ENCODE data around the gene CFAP100. TPM values are rescaled to one million over a fixed set of nuclear protein-coding genes. Genes with fewer than 3 reads are reported as not detected.

Gene CFAP100
- total RNA-seq, 4 donors from 2014 or later: 0.98 to 2.8 TPM; not detected in 2

- intact Hi-C loops (cut with DNase I; ENCODE audit: low total_unique reads): no loop called here
- no peaks in the 10 kb centered on the region for H3K36me3 ChIP-seq
- H3K27me3 ChIP-seq: no peaks in the 10 kb centered on the region
- no peak for TF ChIP-seq CTCF (IDR thresholded peaks at IDR 0.05)
- TF ChIP-seq POLR2A (IDR thresholded peaks at IDR 0.05): no peak
- H3K4me1 ChIP-seq: no peaks in the 10 kb centered on the region
- no peak overlapping the region for H3K27ac ChIP-seq
- no peak overlapping the region for H3K4me3 ChIP-seq
- DNase-seq: no peak
- no peaks in the 10 kb centered on the region for H3K9me3 ChIP-seq
Observed at GRCh38 chr3:126446791-126447190, 52.1 kb downstream of the CFAP100 start.

GRCh38 chr3:126447456-126448106, 52.9 kb downstream of the CFAP100 start:
- TF ChIP-seq CTCF (IDR thresholded peaks at IDR 0.05) (no peak), POLR2A (IDR thresholded peaks at IDR 0.05) (no peak)
- intact Hi-C loops (cut with DNase I; ENCODE audit: low total_unique reads): no loop called here
- DNase-seq: no peak
- Histone ChIP-seq H3K27ac (no peak overlapping the region), H3K4me1 (no peaks in the 10 kb centered on the region), H3K27me3 (no peaks in the 10 kb centered on the region), H3K36me3 (no peaks in the 10 kb centered on the region), H3K4me3 (no peak overlapping the region), H3K9me3 (no peaks in the 10 kb centered on the region)

- Histone ChIP-seq H3K27ac (no peak overlapping the region), H3K9me3 (no peaks in the 10 kb centered on the region), H3K27me3 (no peaks in the 10 kb centered on the region), H3K36me3 (no peaks in the 10 kb centered on the region), H3K4me3 (no peak overlapping the region), H3K4me1 (no peaks in the 10 kb centered on the region)
- intact Hi-C loops (cut with DNase I; ENCODE audit: low total_unique reads): no loop called here
- no peak for DNase-seq
- TF ChIP-seq CTCF (IDR thresholded peaks at IDR 0.05): no peak
- TF ChIP-seq POLR2A (IDR thresholded peaks at IDR 0.05): no peak
Observed at GRCh38 chr3:126448136-126448892, 53.6 kb downstream of the CFAP100 start.

- TF ChIP-seq POLR2A (IDR thresholded peaks at IDR 0.05) (no peak), CTCF (IDR thresholded peaks at IDR 0.05) (no peak)
- Histone ChIP-seq H3K27me3 (no peaks in the 10 kb centered on the region), H3K4me3 (no peak overlapping the region), H3K4me1 (no peaks in the 10 kb centered on the region), H3K27ac (no peak overlapping the region), H3K9me3 (no peaks in the 10 kb centered on the region), H3K36me3 (no peaks in the 10 kb centered on the region)
- no peak for DNase-seq
- intact Hi-C loops (cut with DNase I; ENCODE audit: low total_unique reads): no loop called here
Observed at GRCh38 chr3:126448893-126449180, 54.1 kb downstream of the CFAP100 start.

- no peaks in the 10 kb centered on the region for H3K36me3 ChIP-seq
- no peak overlapping the region for H3K27ac ChIP-seq
- H3K4me1 ChIP-seq: no peaks in the 10 kb centered on the region
- no peaks in the 10 kb centered on the region for H3K27me3 ChIP-seq
- H3K4me3 ChIP-seq: no peak overlapping the region
- no peaks in the 10 kb centered on the region for H3K9me3 ChIP-seq
- intact Hi-C loops (cut with DNase I; ENCODE audit: low total_unique reads): no loop called here
- DNase-seq: no peak
- TF ChIP-seq CTCF (IDR thresholded peaks at IDR 0.05) (no peak), POLR2A (IDR thresholded peaks at IDR 0.05) (no peak)
Observed at GRCh38 chr3:126449621-126450051, 54.9 kb downstream of the CFAP100 start.
